Sigmoid colon (tissue), 4 donors: Measurements from ENCODE around the gene GNS.

Experiments used
- POLR2AphosphoS5 ChIP-seq, 4 donors: sonication (generic); formaldehyde crosslinking; IDR thresholded peaks; one replicate each; pipeline ENCODE4 v1.6.1; 2017; ENCODE audit warnings: antibody characterized with exemption in 4 of 4
- TF ChIP-seq, protein P1 (sequence below), 4 experiments: fragments of 450-650 bp in 3 of 4; fragments of 200-600 bp in 1 of 4; IDR thresholded peaks; one replicate each; pipeline ENCODE4 v1.5.1; 2016 to 2019; ENCODE audit warnings: antibody characterized with exemption in 4 of 4, mild to moderate bottlenecking in 3 of 4, moderate library complexity in 2 of 4

GRCh38 chr12:64722835-64723234, 36.4 kb downstream of the GNS start:
- TF ChIP-seq, protein P1, sequence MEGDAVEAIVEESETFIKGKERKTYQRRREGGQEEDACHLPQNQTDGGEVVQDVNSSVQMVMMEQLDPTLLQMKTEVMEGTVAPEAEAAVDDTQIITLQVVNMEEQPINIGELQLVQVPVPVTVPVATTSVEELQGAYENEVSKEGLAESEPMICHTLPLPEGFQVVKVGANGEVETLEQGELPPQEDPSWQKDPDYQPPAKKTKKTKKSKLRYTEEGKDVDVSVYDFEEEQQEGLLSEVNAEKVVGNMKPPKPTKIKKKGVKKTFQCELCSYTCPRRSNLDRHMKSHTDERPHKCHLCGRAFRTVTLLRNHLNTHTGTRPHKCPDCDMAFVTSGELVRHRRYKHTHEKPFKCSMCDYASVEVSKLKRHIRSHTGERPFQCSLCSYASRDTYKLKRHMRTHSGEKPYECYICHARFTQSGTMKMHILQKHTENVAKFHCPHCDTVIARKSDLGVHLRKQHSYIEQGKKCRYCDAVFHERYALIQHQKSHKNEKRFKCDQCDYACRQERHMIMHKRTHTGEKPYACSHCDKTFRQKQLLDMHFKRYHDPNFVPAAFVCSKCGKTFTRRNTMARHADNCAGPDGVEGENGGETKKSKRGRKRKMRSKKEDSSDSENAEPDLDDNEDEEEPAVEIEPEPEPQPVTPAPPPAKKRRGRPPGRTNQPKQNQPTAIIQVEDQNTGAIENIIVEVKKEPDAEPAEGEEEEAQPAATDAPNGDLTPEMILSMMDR (IDR thresholded peaks at IDR 0.05), result no peak
- TF ChIP-seq POLR2AphosphoS5 (IDR thresholded peaks at IDR 0.05), result no peak
